HG02840 (cell line): ENCODE data around the gene TNS3.

ENCODE experiments used
- ATAC-seq: cut with Tn5 transposase; IDR thresholded peaks from one replicate; pipeline ENCODE4 v1.9.1; 2021; ENCODE audit warnings: mild to moderate bottlenecking, moderate library complexity, moderate number of reproducible peaks; ENCODE audit not compliant: unreplicated experiment, low FRiP score

TNS3 gene

DNA sequence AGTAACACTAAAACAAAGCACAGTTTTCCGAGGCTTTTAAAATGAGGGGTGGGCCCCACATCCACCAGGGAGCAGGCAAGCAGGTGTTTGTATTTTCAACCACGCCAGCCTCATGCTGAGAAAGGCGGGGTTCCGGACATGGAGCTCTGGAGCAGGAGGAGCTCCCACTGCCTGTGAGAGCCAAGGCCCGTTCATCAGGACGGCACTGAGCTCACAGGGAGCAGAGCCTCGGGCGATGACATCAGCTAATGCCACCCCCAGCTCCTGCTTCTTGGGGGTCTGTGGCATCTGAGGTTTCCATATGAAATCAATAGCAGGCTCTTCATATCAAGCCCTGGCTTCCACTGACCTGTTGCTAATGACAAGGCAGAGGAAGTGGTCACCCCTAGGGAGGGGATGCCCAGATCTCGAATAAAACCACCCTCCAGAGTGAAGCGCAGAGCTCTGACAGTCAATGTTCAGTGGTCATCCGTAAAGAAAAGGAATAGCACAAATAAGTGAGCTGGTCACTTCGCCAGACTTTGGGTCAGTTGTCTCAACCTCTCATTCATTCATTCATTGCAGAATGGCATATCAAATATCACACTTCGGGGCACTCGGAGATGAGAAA, 89.1 kb downstream of the TNS3 start:
- no peak for ATAC-seq

DNA sequence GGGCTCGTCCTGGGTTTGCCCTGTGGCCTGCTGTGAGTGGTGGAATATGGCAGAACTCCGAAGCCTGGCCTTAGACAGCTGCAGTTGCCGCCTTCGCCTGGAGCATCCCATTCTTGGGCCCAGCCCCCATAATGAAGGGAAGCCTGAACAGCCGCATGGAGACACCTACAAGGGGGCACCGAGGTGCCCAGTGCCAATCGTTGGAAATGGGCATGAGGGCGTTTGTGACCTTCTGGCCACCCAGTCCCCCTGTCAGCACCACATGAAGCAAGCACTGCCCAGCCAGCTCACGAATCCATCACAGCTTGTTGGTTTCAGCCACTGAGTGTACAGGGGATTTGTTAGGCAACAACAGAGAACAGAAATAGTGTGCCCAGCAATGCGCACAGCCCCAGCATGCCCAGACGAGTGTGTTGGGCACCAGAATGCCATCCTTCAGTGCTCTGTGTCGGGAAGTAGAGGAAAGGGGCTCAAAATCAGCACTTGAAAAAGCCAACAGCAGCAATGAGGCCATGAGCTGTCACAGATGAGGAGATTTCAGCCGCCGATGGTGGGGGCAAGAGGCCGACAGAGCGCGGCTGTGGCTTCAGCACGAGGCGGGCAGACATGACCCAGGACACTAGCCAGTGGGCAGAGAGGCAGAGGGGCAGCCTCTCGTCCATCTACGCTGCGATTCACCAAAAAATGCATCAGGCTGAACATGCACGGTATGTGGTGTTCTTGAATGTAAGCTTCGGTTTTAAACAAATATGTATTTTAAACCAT, 91.2 kb downstream of the TNS3 start:
- no peak for ATAC-seq

GRCh38 chr7:47489624-47490023, 92.3 kb downstream of the TNS3 start:
- no peak for ATAC-seq

DNA sequence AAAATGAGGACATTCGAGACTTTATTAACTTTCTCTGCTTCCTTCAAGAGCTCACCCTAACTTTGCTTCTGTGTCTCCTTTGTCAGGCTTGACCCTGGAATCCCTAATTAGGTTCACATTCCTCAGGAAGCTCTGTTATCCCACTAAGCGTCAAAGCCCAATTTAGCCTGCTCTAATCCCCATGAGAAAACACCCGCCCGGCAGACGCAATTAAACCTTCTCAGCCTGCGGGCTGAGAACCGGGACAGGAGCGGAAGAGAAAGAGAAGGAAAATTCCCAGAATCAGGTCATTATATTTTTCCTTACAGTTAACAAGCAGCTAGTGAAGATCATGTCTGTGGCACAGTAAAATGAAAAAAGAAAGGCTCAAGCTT, 93.0 kb downstream of the TNS3 start:
- ATAC-seq = no peak

GRCh38 chr7:47488201-47488968, 93.5 kb downstream of the TNS3 start:
- no peak for ATAC-seq

- no peak for ATAC-seq
Observed at GRCh38 chr7:47485640-47486435, 96.1 kb downstream of the TNS3 start.

- no peak for ATAC-seq
Observed at GRCh38 chr7:47484923-47485639, 96.8 kb downstream of the TNS3 start.

GRCh38 chr7:47484457-47484856, 97.5 kb downstream of the TNS3 start:
- ATAC-seq = no peak

- ATAC-seq = no peak
Observed at GRCh38 chr7:47483604-47484273, 98.2 kb downstream of the TNS3 start.

DNA sequence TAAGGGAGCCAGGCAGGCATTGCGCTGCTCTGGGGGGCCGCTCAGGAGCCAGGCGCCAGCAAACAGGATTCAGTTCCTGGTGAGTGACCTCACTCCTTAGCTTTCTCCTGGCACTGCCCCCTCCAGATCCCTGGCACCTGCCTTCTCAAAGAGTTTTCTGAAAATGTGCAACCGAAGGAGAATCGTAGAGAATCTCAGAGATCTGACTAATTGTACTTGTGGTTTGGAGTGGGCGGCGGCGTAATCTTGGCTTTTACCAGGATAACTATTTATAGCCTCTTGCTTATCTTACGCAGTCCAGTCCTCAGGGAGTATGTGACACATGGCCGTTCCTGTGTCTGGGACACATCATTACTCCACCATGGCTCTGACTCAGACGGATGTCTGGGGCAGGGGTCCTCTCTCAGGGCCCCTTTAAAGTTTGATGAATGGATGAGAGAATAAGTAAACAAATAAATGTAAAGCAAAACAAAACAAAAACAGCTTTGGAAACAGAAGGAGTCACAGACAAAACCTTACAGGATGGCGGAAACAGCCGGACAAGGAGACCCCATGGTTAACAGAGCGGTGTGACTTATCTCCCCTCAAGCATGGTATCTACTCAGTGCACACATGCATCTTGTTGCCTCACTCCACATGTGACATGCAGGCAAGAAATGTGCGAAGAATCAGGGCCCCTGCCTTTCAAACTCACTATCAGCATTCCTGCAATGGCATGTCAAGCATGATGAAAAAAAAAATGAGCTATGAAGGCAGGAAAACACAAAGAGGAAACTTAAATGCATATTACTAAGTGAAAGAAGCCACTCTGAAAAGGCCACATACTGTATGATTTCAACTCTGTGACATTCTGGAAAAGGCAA, 99.7 kb downstream of the TNS3 start:
- no peak for ATAC-seq

DNA sequence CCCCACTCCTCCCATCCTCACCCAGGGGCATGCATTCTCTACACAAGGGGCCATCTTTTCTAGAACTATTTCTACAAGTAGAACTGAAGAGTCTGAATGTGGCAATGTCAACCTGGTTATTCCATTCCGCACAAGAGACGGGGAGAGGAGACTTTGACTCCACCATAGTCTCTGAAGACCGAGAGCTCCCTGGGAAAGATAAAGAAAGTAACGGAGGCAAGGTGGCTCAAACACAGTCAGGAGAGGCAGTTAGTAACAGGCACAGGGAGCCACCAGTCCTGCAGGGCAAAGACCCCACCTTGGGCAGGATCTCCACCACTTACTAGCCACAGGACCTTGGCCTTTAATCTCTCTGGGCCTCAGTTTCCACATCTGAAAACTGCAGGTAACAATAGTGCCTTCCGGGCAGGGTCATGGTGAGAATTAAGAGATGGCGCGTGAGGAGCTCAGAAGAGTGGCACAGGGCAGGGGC, 100.3 kb downstream of the TNS3 start:
- no peak for ATAC-seq

- ATAC-seq = peak; percentile 60
Observed at GRCh38 chr7:47480576-47481538, 101.1 kb downstream of the TNS3 start.

GRCh38 chr7:47479821-47480575, 101.9 kb downstream of the TNS3 start:
- no peak for ATAC-seq

- no peak for ATAC-seq
Observed at GRCh38 chr7:47478926-47479711, 102.8 kb downstream of the TNS3 start.

DNA sequence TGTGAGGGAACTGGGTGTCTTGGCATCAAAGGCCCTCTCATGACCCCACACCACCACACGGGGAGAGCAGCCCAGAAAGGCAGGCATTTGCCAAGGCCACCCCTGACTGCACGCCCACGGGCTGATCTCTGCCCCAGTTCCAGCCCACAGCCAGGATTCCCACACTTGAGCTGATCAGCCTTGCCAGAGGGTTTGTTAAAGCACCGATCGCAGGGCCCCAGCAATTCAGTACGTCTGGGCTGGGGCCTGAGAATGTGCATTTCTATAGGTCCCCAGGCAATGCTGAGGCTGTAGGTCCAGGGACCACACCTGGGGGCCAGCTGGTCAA, 103.9 kb downstream of the TNS3 start:
- no peak for ATAC-seq
